GM19238 (cell line): ENCODE measurements around the gene BRICD5.

Experiments used
- DNase-seq: peaks from one replicate; pipeline ENCODE4 v3.0.0; 2011; ENCODE audit warnings: low spot score; ENCODE audit not compliant: insufficient read length

Gene BRICD5

GRCh38 chr16:2199621-2200139, 11.0 kb downstream of the BRICD5 start:
- no peak for DNase-seq

- DNase-seq = no peak
Measured at GRCh38 chr16:2199095-2199494, 11.6 kb downstream of the BRICD5 start.

- no peak for DNase-seq
Measured at GRCh38 chr16:2198283-2198682, 12.4 kb downstream of the BRICD5 start.

GRCh38 chr16:2197765-2198164, 12.9 kb downstream of the BRICD5 start:
- no peak for DNase-seq

GRCh38 chr16:2196981-2197511, 13.6 kb downstream of the BRICD5 start:
- no peak for DNase-seq

GRCh38 chr16:2196162-2196980, 14.3 kb downstream of the BRICD5 start, which contains the start of gene CASKIN1:
Gene CASKIN1, minus strand, starts transcription at chr16:2196605. Its CDS starts 173 bp downstream, at chr16:2196432.
- DNase-seq = no peak

- no peak for DNase-seq
Measured at GRCh38 chr16:2195322-2196161, 15.1 kb downstream of the BRICD5 start.

- DNase-seq = peak; percentile 65
Measured at GRCh38 chr16:2194852-2195321, 15.8 kb downstream of the BRICD5 start.

- DNase-seq = no peak
Measured at GRCh38 chr16:2194166-2194834, 16.4 kb downstream of the BRICD5 start.

GRCh38 chr16:2191446-2191706, 19.3 kb downstream of the BRICD5 start:
- DNase-seq = no peak

GRCh38 chr16:2190659-2191445, 19.8 kb downstream of the BRICD5 start:
- DNase-seq = no peak

- DNase-seq = no peak
Measured at GRCh38 chr16:2190002-2190658, 20.5 kb downstream of the BRICD5 start.

- DNase-seq = no peak
Measured at GRCh38 chr16:2189252-2189893, 21.3 kb downstream of the BRICD5 start.

- no peak for DNase-seq
Measured at GRCh38 chr16:2188395-2188794, 22.3 kb downstream of the BRICD5 start.

GRCh38 chr16:2187212-2187611, 23.5 kb downstream of the BRICD5 start:
- DNase-seq = no peak

- no peak for DNase-seq
Measured at GRCh38 chr16:2186505-2186904, 24.2 kb downstream of the BRICD5 start.

GRCh38 chr16:2186064-2186463, 24.6 kb downstream of the BRICD5 start:
- no peak for DNase-seq

GRCh38 chr16:2184962-2185361, 25.7 kb downstream of the BRICD5 start:
- no peak for DNase-seq

- DNase-seq = no peak
Measured at GRCh38 chr16:2184346-2184745, 26.3 kb downstream of the BRICD5 start.

- no peak for DNase-seq
Measured at GRCh38 chr16:2183671-2184070, 27.0 kb downstream of the BRICD5 start.
